Right lung (tissue), 10 donors: ENCODE data around the gene APOL6. TPM values are rescaled to one million over a fixed set of nuclear protein-coding genes. Genes with fewer than 3 reads are reported as not detected.

ENCODE experiments used
- DNase-seq, 2 donors: peaks; one replicate each; pipeline ENCODE4 v3.0.0-alpha.2; 2013
- long read RNA-seq, 8 donors: transcript quantifications; one replicate each; lab custom pipeline, GENCODE V29; 2026
- polyA plus RNA-seq, 5 donors: library from polyadenylated mRNA; unstranded; fragments of 120-200 nt; gene quantifications; one replicate each; pipeline versions ENCODE4 v1.2.1 to v1.2.3, GENCODE V29; 2013; ENCODE audit warnings: inconsistent platforms in 1 of 5, low replicate concordance in 1 of 5; ENCODE audit not compliant: insufficient read length in 5 of 5, insufficient read depth in 1 of 5

Gene APOL6
- polyA plus RNA-seq = 10 to 100 TPM in 2 of 5 donors, 1 to 10 TPM in 3; 7.4 to 11.3 (median 8.4) TPM
- long read RNA-seq, donor 1, full-length matches to known transcripts = 4 of 4 reads
- long read RNA-seq, donor 1, partial matches to known transcripts = 0 of 4 reads
- long read RNA-seq, donor 1, other reads (novel, unspliced or antisense) = 0 of 4 reads
- long read RNA-seq, donor 2, full-length matches to known transcripts = 1 of 1 reads
- long read RNA-seq, donor 2, partial matches to known transcripts = 0 of 1 reads
- long read RNA-seq, donor 2, other reads (novel, unspliced or antisense) = 0 of 1 reads
- long read RNA-seq, donor 3, full-length matches to known transcripts = 1 of 1 reads
- long read RNA-seq, donor 3, partial matches to known transcripts = 0 of 1 reads
- long read RNA-seq, donor 3, other reads (novel, unspliced or antisense) = 0 of 1 reads
- long read RNA-seq, donor 4, full-length matches to known transcripts = 1 of 1 reads
- long read RNA-seq, donor 4, partial matches to known transcripts = 0 of 1 reads
- long read RNA-seq, donor 4, other reads (novel, unspliced or antisense) = 0 of 1 reads
- long read RNA-seq, donor 5, full-length matches to known transcripts = 3 of 3 reads
- long read RNA-seq, donor 5, partial matches to known transcripts = 0 of 3 reads
- long read RNA-seq, donor 5, other reads (novel, unspliced or antisense) = 0 of 3 reads
- long read RNA-seq, donor 6, full-length matches to known transcripts = 2 of 2 reads
- long read RNA-seq, donor 6, partial matches to known transcripts = 0 of 2 reads
- long read RNA-seq, donor 6, other reads (novel, unspliced or antisense) = 0 of 2 reads
- long read RNA-seq, donor 7, full-length matches to known transcripts = 1 of 1 reads
- long read RNA-seq, donor 7, partial matches to known transcripts = 0 of 1 reads
- long read RNA-seq, donor 7, other reads (novel, unspliced or antisense) = 0 of 1 reads
- long read RNA-seq, donor 8 = 0 reads

- peak; percentile 65 to 74 for DNase-seq
These were observed at the start of gene APOL6 for GRCh38 chr22:35648066-35649025. APOL6 (plus strand) TSS chr22:35648446; CDS start chr22:35656426, 7,980 bp downstream.

DNA sequence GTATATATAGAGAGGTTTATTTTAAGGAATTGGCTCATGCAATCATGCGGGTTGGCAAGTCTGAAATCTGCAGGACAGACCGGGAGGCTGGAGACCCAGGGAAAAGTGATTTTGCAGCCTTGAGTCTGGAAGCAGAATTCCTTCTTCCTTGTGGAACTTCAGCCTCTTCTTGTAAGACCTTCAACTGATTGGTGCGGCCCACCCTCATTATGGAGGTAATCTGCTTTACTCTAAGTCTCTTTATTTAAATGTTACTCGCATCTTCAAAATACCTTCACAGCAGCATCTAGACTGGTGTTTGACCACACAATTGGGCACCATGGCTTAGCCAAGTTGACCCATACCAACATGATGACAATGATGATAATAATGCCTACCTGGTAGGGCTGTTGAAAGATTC, 48.9 kb upstream of the APOL6 start:
- DNase-seq = no peak

GRCh38 chr22:35600476-35600875, 47.8 kb upstream of the APOL6 start:
- no peak for DNase-seq

- no peak for DNase-seq
These were observed 47.1 kb upstream of the APOL6 start for GRCh38 chr22:35601013-35601580.

DNA sequence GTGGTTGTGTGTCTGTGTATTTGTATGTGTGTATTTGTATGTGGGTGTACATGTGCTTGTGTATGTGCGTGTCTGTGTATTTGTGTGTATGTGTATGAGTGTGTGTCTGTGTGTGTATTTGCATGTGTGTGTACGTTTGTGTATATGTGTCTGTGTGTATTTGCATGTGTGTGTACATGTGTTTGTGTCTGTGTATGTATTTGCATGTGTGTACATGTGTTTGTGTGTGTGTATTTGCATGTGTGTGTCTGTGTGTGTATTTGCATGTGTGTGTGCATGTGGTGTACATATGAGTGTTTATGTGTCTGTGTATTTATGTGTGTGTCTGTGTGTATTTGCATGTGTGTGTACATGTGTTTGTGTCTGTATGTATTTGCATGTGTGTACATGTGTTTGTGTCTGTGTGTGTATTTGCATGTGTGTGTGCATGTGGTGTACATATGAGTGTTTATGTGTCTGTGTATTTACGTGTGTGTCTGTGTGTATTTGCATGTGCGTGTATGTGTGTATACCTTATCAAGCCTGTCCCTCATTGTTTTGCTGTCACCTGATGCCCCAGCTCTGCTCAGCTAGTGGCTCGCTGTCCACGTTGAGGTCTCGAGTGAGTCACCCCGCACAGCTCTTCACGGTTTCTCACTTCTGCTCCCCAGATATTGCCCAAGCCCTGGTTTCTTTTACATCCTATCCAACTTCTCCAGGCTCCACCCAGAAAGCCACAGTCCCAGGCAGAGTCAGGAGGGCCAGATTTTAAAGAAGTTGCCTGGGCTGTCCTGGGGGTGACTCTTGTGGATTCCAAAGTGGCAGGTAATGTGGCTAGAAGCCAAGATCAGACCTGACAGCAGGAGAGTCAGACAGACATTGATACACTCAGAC, 46.3 kb upstream of the APOL6 start:
- DNase-seq = no peak

- no peak for DNase-seq
These were observed 43.5 kb upstream of the APOL6 start for GRCh38 chr22:35604621-35605368.

DNA sequence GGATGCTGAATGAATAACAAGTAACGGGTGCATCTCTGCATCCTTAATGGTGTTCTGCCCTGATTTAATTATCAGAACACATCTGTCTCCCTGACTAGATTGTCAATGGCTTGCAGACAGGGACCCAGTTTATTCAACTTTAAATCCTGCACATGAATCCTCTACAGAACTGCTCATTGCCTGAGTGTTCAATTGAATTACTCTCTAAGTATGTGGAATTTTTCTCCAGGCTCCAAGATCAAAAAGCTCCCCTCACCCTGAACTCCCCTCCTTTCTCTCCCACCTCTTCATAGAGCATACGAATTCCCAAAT, 42.9 kb upstream of the APOL6 start:
- DNase-seq = no peak

GRCh38 chr22:35605851-35606481, 42.3 kb upstream of the APOL6 start:
- no peak for DNase-seq

GRCh38 chr22:35606916-35607315, 41.3 kb upstream of the APOL6 start:
- DNase-seq = no peak

DNA sequence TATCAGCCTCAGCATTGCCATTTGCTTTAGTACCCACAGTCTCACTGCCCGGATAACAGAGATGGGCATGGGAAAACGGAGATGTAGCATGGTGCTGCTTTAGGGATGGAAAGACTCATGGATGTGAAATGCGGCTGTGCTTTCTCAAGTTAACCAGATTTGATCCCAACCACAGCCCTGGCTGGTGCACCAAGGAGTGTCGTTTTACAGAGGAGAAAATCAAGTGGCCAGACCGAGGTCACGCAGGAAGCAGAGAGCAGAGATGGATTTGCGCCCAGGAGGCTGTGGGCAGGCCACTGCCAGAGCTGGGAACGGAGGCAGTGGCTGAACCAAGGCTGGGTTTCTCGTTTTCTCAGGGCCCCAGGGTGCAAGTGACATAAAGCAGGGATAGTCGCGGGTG, 40.2 kb upstream of the APOL6 start:
- DNase-seq = no peak

DNA sequence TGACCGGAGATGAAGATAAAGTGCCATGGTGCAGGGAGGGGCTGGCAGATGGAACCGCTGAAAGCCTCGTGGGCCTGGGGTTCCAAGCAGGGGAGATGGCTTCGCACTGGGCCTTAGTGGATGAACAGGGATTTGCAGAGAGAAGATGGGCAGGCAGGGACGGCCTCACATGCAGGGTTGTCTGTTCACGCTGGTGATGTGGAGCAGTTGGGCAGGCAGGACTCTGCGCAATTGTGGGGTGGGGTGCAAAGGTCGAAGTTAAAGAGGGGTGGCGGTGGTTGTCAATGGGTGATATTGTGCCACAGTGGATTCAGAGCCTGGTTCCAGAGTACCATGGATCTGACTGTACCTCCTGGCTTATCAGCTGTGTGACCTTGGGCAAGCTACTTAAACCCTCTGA, 39.0 kb upstream of the APOL6 start:
- DNase-seq = no peak

DNA sequence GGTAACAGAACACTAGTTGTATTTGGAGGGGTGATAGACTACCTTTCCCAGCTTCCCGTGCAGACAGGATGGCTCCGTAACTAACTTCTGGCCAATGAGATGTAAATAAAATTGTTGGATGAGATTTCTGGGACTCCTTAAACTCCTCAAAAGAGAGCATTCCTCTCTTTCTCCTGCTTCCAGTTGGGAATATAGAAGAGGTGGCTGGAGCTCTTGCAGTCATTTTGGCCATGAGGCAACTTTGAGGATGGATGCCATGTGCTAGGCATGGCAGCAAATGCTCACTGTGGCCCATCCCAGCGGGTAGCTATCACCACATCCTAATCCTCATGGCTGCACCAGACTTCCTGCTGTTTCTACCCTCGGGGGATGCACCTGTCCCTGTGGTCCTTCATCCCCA, 38.5 kb upstream of the APOL6 start:
- no peak for DNase-seq

DNA sequence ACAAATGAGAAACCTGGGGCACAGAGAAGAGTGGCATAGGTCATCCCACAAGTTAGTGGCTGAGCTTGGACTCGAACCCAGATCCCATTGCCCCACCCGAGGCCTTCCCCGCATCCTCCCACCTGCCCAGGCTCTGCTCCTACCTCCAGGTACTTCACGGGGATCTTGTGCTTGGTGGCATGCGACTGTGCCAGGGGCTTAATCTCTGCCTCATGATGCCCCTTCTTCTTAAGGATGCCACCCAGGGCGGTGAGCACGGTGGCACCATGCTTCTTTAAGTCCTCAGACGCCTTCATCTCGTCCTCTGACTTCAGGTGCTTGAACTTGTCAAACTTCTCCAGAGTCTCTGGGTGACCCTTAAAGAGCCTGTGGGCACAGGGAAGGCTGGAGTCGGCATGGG, 37.5 kb upstream of the APOL6 start:
- DNase-seq = no peak

- no peak for DNase-seq
These were observed 36.9 kb upstream of the APOL6 start for GRCh38 chr22:35611200-35611890.

- no peak for DNase-seq
These were observed 36.2 kb upstream of the APOL6 start for GRCh38 chr22:35611891-35612576.

- no peak for DNase-seq
These were observed 35.3 kb upstream of the APOL6 start for GRCh38 chr22:35612903-35613302.

DNA sequence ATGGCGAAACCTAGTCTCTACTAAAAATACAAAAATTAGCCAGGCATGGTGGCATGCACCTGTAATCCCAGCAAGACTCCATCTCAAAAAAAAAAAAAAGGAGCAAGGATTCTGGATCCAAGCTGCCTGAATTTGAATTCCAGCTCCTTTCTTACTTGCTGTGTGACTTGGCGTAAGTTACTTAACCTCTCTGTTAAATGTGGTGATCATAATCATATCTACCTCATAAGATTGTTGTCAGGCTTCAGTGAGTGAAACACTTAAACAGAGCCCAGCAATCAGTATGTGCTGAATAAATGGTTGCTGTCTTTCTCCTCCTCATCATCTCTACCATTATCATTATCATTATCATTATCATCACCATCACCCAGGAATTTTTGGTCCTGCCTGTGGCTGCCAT, 33.8 kb upstream of the APOL6 start:
- DNase-seq = no peak

GRCh38 chr22:35615156-35615555, 33.1 kb upstream of the APOL6 start:
- DNase-seq = no peak
